K562 (cell line): Measurements from ENCODE around the gene RPS19BP1. TPM values are rescaled to one million over a fixed set of nuclear protein-coding genes. Genes with fewer than 3 reads are reported as not detected.

ENCODE experiments used
- ATAC-seq: fragments of 200-7000 bp; cut with Tn5 transposase; 3 replicates; pipeline ENCODE4 v1.9.1; 2020; ENCODE audit warnings: moderate library complexity
- BruUV-seq: library from RNA; stranded (reverse); fragments of 400-500 nt; replicated peaks from 2 replicates; lab custom pipeline; 2021; lab: Mats Ljungman, UMichigan
- CTCF ChIA-PET: fragments of 300-600 bp; formaldehyde crosslinking; extraction: SDS; loops from one replicate; lab custom pipeline; 2021; ENCODE audit warnings: low intra/inter-chr PET ratio; lab: Yijun Ruan, JAX
- POLR2A ChIA-PET: fragments of 300-600, 350-650 bp; sonication (Branson Sonifier 250); formaldehyde crosslinking; extraction: SDS; loops from one replicate; lab custom pipeline; 2021; ENCODE audit warnings: antibody characterized with exemption, inconsistent platforms; lab: Yijun Ruan, JAX
- DNase-seq, 4 experiments: peaks; one replicate each; pipeline versions ENCODE4 v3.0.0 to v3.0.0-alpha.2; 2011 to 2018; ENCODE audit warnings: low spot score in 3 of 4, mixed read lengths in 3 of 4; ENCODE audit errors: extremely low read depth in 1 of 4
- FAIRE-seq: peaks from 2 replicates; lab custom pipeline; 2011; peaks lifted over from hg19 to GRCh38; lab: Jason Lieb, UNC
- H2AFZ ChIP-seq: 2 replicates; pipeline ENCODE4 v1.6.0; 2011; ENCODE audit warnings: low read depth, low read length, control low read depth, inconsistent platforms
- H3K27ac ChIP-seq: fragments of 200-600 bp; 3 replicates; pipeline ENCODE4 v1.8.0; 2011; ENCODE audit warnings: low read depth, mild to moderate bottlenecking, control low read depth, inconsistent platforms, low read length, moderate library complexity, mixed read lengths; ENCODE audit errors: extremely low read depth
- H3K27me3 ChIP-seq, 2 experiments: fragments of 300-600 bp in 1 of 2; 2 replicates in 1 of 2; 3 replicates in 1 of 2; pipeline versions ENCODE4 v1.6.0 to v1.8.0; 2011; ENCODE audit warnings: inconsistent platforms in 2 of 2, low read length in 2 of 2, mild to moderate bottlenecking in 1 of 2, mixed read lengths in 1 of 2, moderate library complexity in 1 of 2; ENCODE audit not compliant: control insufficient read depth in 2 of 2, insufficient read depth in 2 of 2
- H3K36me3 ChIP-seq: fragments of 300-600 bp; 3 replicates; pipeline ENCODE4 v1.8.0; 2011; ENCODE audit warnings: mild to moderate bottlenecking, low read length, inconsistent platforms; ENCODE audit not compliant: control insufficient read depth, insufficient read depth
- H3K4me1 ChIP-seq, 2 experiments: fragments of 200-600 bp in 1 of 2; replicated peaks in 1 of 2; 2 replicates in 1 of 2; 3 replicates in 1 of 2; pipeline versions ENCODE4 v1.5.1 to v1.8.0; 2011; ENCODE audit warnings: inconsistent platforms in 2 of 2, low read length in 2 of 2, mild to moderate bottlenecking in 1 of 2, mixed read lengths in 1 of 2, moderate library complexity in 1 of 2; ENCODE audit not compliant: control insufficient read depth in 2 of 2, insufficient read depth in 2 of 2
- H3K4me2 ChIP-seq: 2 replicates; pipeline ENCODE4 v1.6.1; 2011; ENCODE audit warnings: low read length, control low read depth, inconsistent platforms, mixed read lengths; ENCODE audit not compliant: insufficient read depth
- H3K4me3 ChIP-seq: fragments of 200-600 bp; sonication (generic), shearing (Covaris generic); 2 replicates; pipeline ENCODE4 v1.5.1; 2016; ENCODE audit warnings: control low read depth, inconsistent platforms
- H3K79me2 ChIP-seq: fragments of 200-600 bp; 3 replicates; pipeline ENCODE4 v1.8.0; 2011; ENCODE audit warnings: low read length, inconsistent platforms; ENCODE audit not compliant: control insufficient read depth, insufficient read depth
- H3K9ac ChIP-seq, 2 experiments: 2 replicates each; pipeline versions ENCODE4 v1.6.0 to v1.6.1; 2011; ENCODE audit warnings: low read depth in 2 of 2, low read length in 2 of 2, control low read depth in 1 of 2, inconsistent platforms in 1 of 2, mild to moderate bottlenecking in 1 of 2, mixed read lengths in 1 of 2; ENCODE audit not compliant: insufficient read depth in 1 of 2
- H3K9me1 ChIP-seq: one replicate; pipeline ENCODE4 v1.6.0; 2011; ENCODE audit warnings: inconsistent platforms, mild to moderate bottlenecking, low read length, moderate library complexity; ENCODE audit not compliant: control insufficient read depth, insufficient read depth
- H3K9me3 ChIP-seq: replicated peaks from 2 replicates; pipeline ENCODE4 v1.5.1; 2011; ENCODE audit warnings: low read depth, low read length, inconsistent platforms; ENCODE audit not compliant: control insufficient read depth, insufficient read depth
- H4K20me1 ChIP-seq: replicated peaks from 2 replicates; pipeline ENCODE4 v1.6.1; 2011; ENCODE audit warnings: low read length, inconsistent platforms, mixed read lengths; ENCODE audit not compliant: control insufficient read depth, insufficient read depth
- AFF1 ChIP-seq, 2 experiments: fragments of 450-650 bp; IDR thresholded peaks; 2 replicates each; pipeline ENCODE4 v1.6.1; 2018; ENCODE audit warnings: mild to moderate bottlenecking in 2 of 2, low read depth in 1 of 2; ENCODE audit not compliant: partially characterized antibody in 2 of 2
- IRF9 ChIP-seq: fragments of 450-650 bp; IDR thresholded peaks from 2 replicates; pipeline ENCODE4 v1.6.1; 2016; ENCODE audit warnings: missing biosample characterization, missing genetic modification characterization
- NFE2 ChIP-seq: IDR thresholded peaks from 2 replicates; pipeline ENCODE4 v1.6.1; 2014; ENCODE audit warnings: antibody characterized with exemption, low read depth
- PKNOX1 ChIP-seq: fragments of 450-650 bp; IDR thresholded peaks from 2 replicates; pipeline ENCODE4 v1.6.1; 2016
- POLR3A ChIP-seq: IDR thresholded peaks from 2 replicates; pipeline ENCODE4 v1.6.1; 2011; ENCODE audit warnings: borderline replicate concordance, mild to moderate bottlenecking, moderate library complexity; ENCODE audit not compliant: insufficient read length, insufficient read depth; ENCODE audit errors: extremely low read depth
- RBFOX2 ChIP-seq: fragments of 200-400 bp; formaldehyde crosslinking; IDR thresholded peaks from 2 replicates; pipeline ENCODE4 v1.6.1; 2017; ENCODE audit warnings: low read depth, mild to moderate bottlenecking, low read length, moderate library complexity
- RNF219 ChIP-seq: fragments of 250-450 bp; sonication (Bioruptor Pico); IDR thresholded peaks from 2 replicates; pipeline ENCODE4 v1.5.0; 2022; ENCODE audit warnings: mild to moderate bottlenecking
- TFAM ChIP-seq: fragments of 250-450 bp; sonication (Bioruptor Pico); conservative IDR thresholded peaks from 2 replicates; pipeline ENCODE4 v1.5.0; 2021; ENCODE audit warnings: mild to moderate bottlenecking, moderate library complexity
- ZNF561 ChIP-seq: fragments of 450-650 bp; formaldehyde crosslinking; conservative IDR thresholded peaks from 2 replicates; pipeline ENCODE4 v1.4.0; 2020; ENCODE audit warnings: mild to moderate bottlenecking, moderate library complexity
- WGBS: fragments of 100-300 bp; shearing (Covaris generic); methylation state at CpG from one replicate; pipeline ENCODE4 v1.1.6; 2016; ENCODE audit warnings: low coverage, mixed read lengths; ENCODE audit not compliant: insufficient coverage; ENCODE audit errors: missing lambda C conversion rate; 5-methylcytosine and 5-hydroxymethylcytosine counted together
- in situ Hi-C: fragments of 300-500 bp; cut with MboI; formaldehyde crosslinking; loops from 4 replicates; pipeline ENCODE4 v1.15.0; 2018; ENCODE audit warnings: inconsistent platforms, mixed read lengths
- intact Hi-C: fragments of 100-400 bp; cut with micrococcal nuclease; formaldehyde crosslinking; loops from 2 replicates; pipeline ENCODE4 v1.14.2; 2022
- polyA plus RNA-seq, 8 experiments: library from polyadenylated mRNA; depleted of rRNA in 4 of 8; stranded (reverse) in 5 of 8; unstranded in 3 of 8; fragments of >200 nt; fragmentation: Nextera tagmentation in 2 of 8; fragmentation: Illumina TruSeq in 1 of 8; extraction: Ambion mirVana in 2 of 8; extraction: Trizol in 1 of 8; gene quantifications; 2 replicates each; pipeline versions ENCODE4 v1.2.1 to v1.2.3, GENCODE V29; 2011 to 2014; ENCODE audit warnings: inconsistent platforms in 1 of 8, missing spikeins in 1 of 8
- total RNA-seq, 7 experiments: library from RNA; depleted of rRNA in 6 of 7; stranded (reverse); fragments of >200 nt in 6 of 7; fragmentation: Illumina TruSeq in 2 of 7; extraction: Trizol in 2 of 7; gene quantifications; 2 replicates each; pipeline versions ENCODE4 v1.2.1 to v1.2.3, GENCODE V29; 2011 to 2021; ENCODE audit warnings: low replicate concordance in 1 of 7

RPS19BP1 gene
- total and polyA plus RNA-seq, 9 of the 15 experiments (the other 6 are each of a cell fraction or from before 2014, with no cell fraction given), result 3.0 to 223 (median 84.3) TPM

- H3K4me3 ChIP-seq, result no peak overlapping the region
- H3K9ac ChIP-seq, result no peak overlapping the region
- ChIA-PET POLR2A (interaction anchor here (8.6 kb wide), 1 partner anchor 22 kb away, joined by 106 read pairs; the partner anchor contains the start of gene ATF4), CTCF (no interaction called here)
- peak overlapping the region; percentile 50; the same call in 1 of the 2 replicates for H2AFZ ChIP-seq
- no peaks in the 10 kb centered on the region for H3K9me3 ChIP-seq
- H3K4me2 ChIP-seq, result no peak overlapping the region
- no peaks in the 10 kb centered on the region for H3K9me1 ChIP-seq
- intact Hi-C loops, result no loop called here
- in situ Hi-C loops, result loop anchor here (10.0 kb wide), 1 partner anchor 325 kb away; no protein-coding TSS in a partner anchor
- no peak for ATAC-seq
- peaks cover 30% of the 10 kb centered on the region for H3K79me2 ChIP-seq
- TF ChIP-seq RBFOX2, result no peak
- TF ChIP-seq POLR3A, result no peak
- TF ChIP-seq RNF219 (CRISPR knock-in tag), result no peak
- no peak for TF ChIP-seq TFAM
- TF ChIP-seq NFE2, result no peak
- TF ChIP-seq ZNF561 (CRISPR knock-in tag), result no peak
- no peak for TF ChIP-seq PKNOX1
- no peak for TF ChIP-seq AFF1 (IDR thresholded peaks at IDR 0.05; ENCODE audit: low read depth in 1 of 2, partially characterized antibody in 2 of 2)
- no peak for TF ChIP-seq IRF9
- H3K27me3 ChIP-seq, result no peaks in the 10 kb centered on the region
- 63% methylated on average over 4 of the region's 6 CpGs for WGBS
- peak overlapping the region; percentile 49; the same call in 2 of the 3 replicates for H3K27ac ChIP-seq
- no peak for FAIRE-seq
- BruUV-seq, result no TSS peak
- peaks cover 26% of the 10 kb centered on the region for H3K36me3 ChIP-seq
- no peak for DNase-seq
- no peaks in the 10 kb centered on the region for H4K20me1 ChIP-seq
- peaks cover 28 to 31% of the 10 kb centered on the region in 2 experiments for H3K4me1 ChIP-seq
These were observed 32.4 kb downstream of the RPS19BP1 start for GRCh38 chr22:39500101-39500500.
